Measurements from ENCODE around the gene ACBD5. TPM values are rescaled to one million over a fixed set of nuclear protein-coding genes. Genes with fewer than 3 reads are reported as not detected.
"Not testable (repeated sequence)": the region's sequence is repeated elsewhere in the genome, so short reads cannot be mapped to it uniquely, and the experiment has no call there.

ACBD5 gene
- total RNA-seq, 1 donor from 2014 or later, result 21.1 TPM

GRCh38 chr10:27188897-27189296 is 51.7 kb downstream of the ACBD5 start:
- no peaks in the 10 kb centered on the region for H3K4me1 Mint-ChIP-seq (ENCODE audit: unreplicated experiment)
- no peaks in the 10 kb centered on the region for H3K9me3 Mint-ChIP-seq
- H3K27me3 Mint-ChIP-seq, result no peaks in the 10 kb centered on the region
- peaks cover 14% of the 10 kb centered on the region for H3K36me3 Mint-ChIP-seq
- H3K4me3 Mint-ChIP-seq, result no peak overlapping the region
- no peak for DNase-seq (ENCODE audit: extremely low spot score, unreplicated experiment)
- no peak overlapping the region for H3K27ac Mint-ChIP-seq
- TF ChIP-seq CTCF (conservative IDR thresholded peaks at IDR 0.05), result no peak

GRCh38 chr10:27188259-27188658 is 52.3 kb downstream of the ACBD5 start:
- Mint-ChIP-seq H3K27me3 (no peaks in the 10 kb centered on the region), H3K4me3 (no peak overlapping the region), H3K27ac (no peak overlapping the region), H3K36me3 (peaks cover 15% of the 10 kb centered on the region), H3K4me1 (ENCODE audit: unreplicated experiment) (no peaks in the 10 kb centered on the region), H3K9me3 (no peaks in the 10 kb centered on the region)
- TF ChIP-seq CTCF (conservative IDR thresholded peaks at IDR 0.05), result no peak
- DNase-seq (ENCODE audit: extremely low spot score, unreplicated experiment), result no peak

GRCh38 chr10:27169849-27170248 is 70.7 kb downstream of the ACBD5 start:
- Mint-ChIP-seq H3K4me1 (ENCODE audit: unreplicated experiment) (no peaks in the 10 kb centered on the region), H3K36me3 (peaks cover 10% of the 10 kb centered on the region), H3K27me3 (no peaks in the 10 kb centered on the region), H3K27ac (no peak overlapping the region), H3K9me3 (no peaks in the 10 kb centered on the region), H3K4me3 (no peak overlapping the region)
- DNase-seq (ENCODE audit: extremely low spot score, unreplicated experiment), result no peak
- TF ChIP-seq CTCF (conservative IDR thresholded peaks at IDR 0.05), result no peak

GRCh38 chr10:27158421-27158820 is 82.2 kb downstream of the ACBD5 start:
- Mint-ChIP-seq H3K9me3 (no peaks in the 10 kb centered on the region), H3K36me3 (peaks cover 12% of the 10 kb centered on the region), H3K27me3 (no peaks in the 10 kb centered on the region), H3K27ac (no peak overlapping the region), H3K4me1 (ENCODE audit: unreplicated experiment) (peaks cover 12% of the 10 kb centered on the region), H3K4me3 (no peak overlapping the region)
- no peak for DNase-seq (ENCODE audit: extremely low spot score, unreplicated experiment)
- no peak for TF ChIP-seq CTCF (conservative IDR thresholded peaks at IDR 0.05)

- Mint-ChIP-seq H3K27me3 (no peaks in the 10 kb centered on the region), H3K9me3 (no peaks in the 10 kb centered on the region), H3K27ac (peak overlapping the region; percentile 100), H3K4me3 (peak overlapping the region; percentile 99), H3K36me3 (peaks cover 22% of the 10 kb centered on the region), H3K4me1 (ENCODE audit: unreplicated experiment) (peaks cover 21% of the 10 kb centered on the region)
- no peak for DNase-seq (ENCODE audit: extremely low spot score, unreplicated experiment)
- no peak for TF ChIP-seq CTCF (conservative IDR thresholded peaks at IDR 0.05)
Measured at GRCh38 chr10:27157150-27157549, 83.4 kb downstream of the ACBD5 start.

- not testable (repeated sequence) for H3K9me3 Mint-ChIP-seq; H3K27me3 Mint-ChIP-seq; DNase-seq (ENCODE audit: extremely low spot score, unreplicated experiment)
- peaks cover 22% of the 10 kb centered on the region for H3K36me3 Mint-ChIP-seq
- H3K4me1 Mint-ChIP-seq (ENCODE audit: unreplicated experiment), result peaks cover 26% of the 10 kb centered on the region
- H3K27ac Mint-ChIP-seq, result peak overlapping the region; percentile 100
- H3K4me3 Mint-ChIP-seq, result peak overlapping the region; percentile 99
Measured at GRCh38 chr10:27156566-27156965, 84.0 kb downstream of the ACBD5 start.

All from type B pancreatic cell (in vitro differentiated cells).